ENCODE results near the gene BCR. TPM values are rescaled to one million over a fixed set of nuclear protein-coding genes. Genes with fewer than 3 reads are reported as not detected.
A peak's percentile ranks its signal among the peaks of the same experiment; 100 is the strongest.

BCR gene
- total RNA-seq, 1 experiment from 2014 or later: 77.0 TPM

- Histone ChIP-seq H2BK15ac (ENCODE audit: low read depth, low read length) (no peak overlapping the region), H3T11ph (ENCODE audit: low read length) (no peak overlapping the region), H3K27ac (ENCODE audit: insufficient read length, low read depth, low read length) (no peak overlapping the region), H3K79me2 (ENCODE audit: insufficient read depth, low read length) (no peaks in the 10 kb centered on the region; the same call in 1 of the 2 replicates), H4K8ac (replicated peaks; ENCODE audit: insufficient read length, low read depth, low read length) (no peak overlapping the region), H4K91ac (ENCODE audit: insufficient read length, low read depth, low read length) (no peak overlapping the region), H4K5ac (ENCODE audit: insufficient read length, low read depth, low read length) (no peak overlapping the region), H3K23ac (ENCODE audit: insufficient read length, low read depth, low read length) (no peak overlapping the region), H2BK12ac (ENCODE audit: insufficient read length, low read depth, low read length) (no peak overlapping the region), H3K4ac (ENCODE audit: low read depth, low read length) (no peak overlapping the region), H2AK5ac (ENCODE audit: insufficient read length, low read length) (no peak overlapping the region), H2BK20ac (ENCODE audit: low read depth, low read length, poor library complexity, severe bottlenecking) (no peak overlapping the region), H3K9ac (ENCODE audit: extremely low read depth, insufficient read length, low read length) (no peak overlapping the region), H2AFZ (ENCODE audit: low read length) (no peak overlapping the region), H3K4me1 (ENCODE audit: insufficient read depth, low read length) (peaks cover 6% of the 10 kb centered on the region; the same call in 1 of the 2 replicates), H3K4me2 (ENCODE audit: insufficient read depth, insufficient read length, low read length) (no peak overlapping the region), H3K18ac (ENCODE audit: insufficient read length, low read depth, low read length) (no peak overlapping the region), H3K27me3 (ENCODE audit: insufficient read depth, low read length) (no peaks in the 10 kb centered on the region), H3K23me2 (ENCODE audit: insufficient read length, low read depth, low read length, poor library complexity, severe bottlenecking) (no peaks in the 10 kb centered on the region), H2BK5ac (ENCODE audit: insufficient read length, low read length) (no peak overlapping the region), H2BK120ac (ENCODE audit: low read depth, low read length, poor library complexity, severe bottlenecking) (no peak overlapping the region), H3K9me3 (ENCODE audit: control insufficient read depth, low read depth, low read length) (no peaks in the 10 kb centered on the region), H3K79me1 (ENCODE audit: insufficient read depth, low read depth, low read length, poor library complexity, severe bottlenecking) (no peaks in the 10 kb centered on the region), H3K14ac (ENCODE audit: insufficient read depth, low read length) (no peak overlapping the region), H3K56ac (ENCODE audit: insufficient read length, low read depth, low read length) (no peak overlapping the region), H4K20me1 (ENCODE audit: control insufficient read depth, insufficient read depth, insufficient read length) (no peaks in the 10 kb centered on the region)
- Mint-ChIP-seq H3K27ac (peak overlapping the region in 1 of 3 experiments; percentile 55; a peak in 1 of 7 replicates), H3K36me3 (ENCODE audit: insufficient read depth in 1 of 3, low read depth in 3 of 3) (peaks cover 27 to 71% (median 41%) of the 10 kb centered on the region in 3 experiments; a peak in 6 of 7 replicates), H3K4me3 (no peak overlapping the region), H3K9me3 (no peaks in the 10 kb centered on the region), H3K4me1 (peaks cover 42 to 58% of the 10 kb centered on the region in 2 experiments), H3K27me3 (ENCODE audit: low read depth) (no peaks in the 10 kb centered on the region)
- no peak for TF ChIP-seq CTCF (conservative IDR thresholded peaks at IDR 0.05)
- DNase-seq: no peak
- no CpG with 5 or more reads among the region's 19 CpGs for WGBS (ENCODE audit: extremely low coverage, insufficient read length, low lambda C conversion rate)
These were observed 84.5 kb downstream of the BCR start for GRCh38 chr22:23264610-23265367.
